HepG2 (cell line): ENCODE results near the gene MIB2. TPM values are rescaled to one million over a fixed set of nuclear protein-coding genes. Genes with fewer than 3 reads are reported as not detected.

ENCODE experiments used
- ATAC-seq: fragments of 200-7000 bp; cut with Tn5 transposase; 3 replicates; pipeline ENCODE4 v1.9.1; 2020; ENCODE audit warnings: mild to moderate bottlenecking, moderate library complexity
- BruUV-seq: library from RNA; stranded (reverse); fragments of 400-500 nt; replicated peaks from 2 replicates; lab custom pipeline; 2021; lab: Mats Ljungman, UMichigan
- CTCF ChIA-PET: fragments of 300-600 bp; formaldehyde crosslinking; extraction: SDS; loops from one replicate; lab custom pipeline; 2021; ENCODE audit warnings: low total read pairs, inconsistent platforms, low intra/inter-chr PET ratio; lab: Yijun Ruan, JAX
- POLR2A ChIA-PET: fragments of 350-600 bp; sonication (Branson Sonifier 250); formaldehyde crosslinking; loops from one replicate; lab custom pipeline; 2020; ENCODE audit warnings: antibody characterized with exemption, inconsistent platforms; lab: Yijun Ruan, JAX
- DNase-seq: peaks from one replicate; pipeline ENCODE4 v3.0.0-alpha.2; 2015; ENCODE audit warnings: low spot score
- FAIRE-seq: peaks from 3 replicates; lab custom pipeline; 2011; peaks lifted over from hg19 to GRCh38; lab: Jason Lieb, UNC
- H2AFZ ChIP-seq: one replicate; pipeline ENCODE4 v1.6.1; 2011; ENCODE audit warnings: low read length, inconsistent platforms
- H3K27ac ChIP-seq: fragments of 300-600 bp; 3 replicates; pipeline ENCODE4 v1.8.0; 2011; ENCODE audit warnings: mixed run types, mild to moderate bottlenecking, mixed read lengths, low read length, inconsistent platforms; ENCODE audit not compliant: insufficient read depth; ENCODE audit errors: extremely low read length
- H3K27me3 ChIP-seq, 2 experiments: fragments of 200-600 bp in 1 of 2; 2 replicates in 1 of 2; 3 replicates in 1 of 2; pipeline versions ENCODE4 v1.6.0 to v1.8.0; 2011; ENCODE audit warnings: low read length in 2 of 2, mild to moderate bottlenecking in 2 of 2, moderate library complexity in 2 of 2, inconsistent platforms in 1 of 2; ENCODE audit not compliant: insufficient read depth in 2 of 2, control insufficient read depth in 1 of 2
- H3K36me3 ChIP-seq, 2 experiments: fragments of 200-600 bp in 1 of 2; replicated peaks in 1 of 2; 2 replicates in 1 of 2; 3 replicates in 1 of 2; pipeline versions ENCODE4 v1.5.1 to v1.8.0; 2011; ENCODE audit warnings: low read length in 2 of 2, inconsistent platforms in 1 of 2; ENCODE audit not compliant: insufficient read depth in 2 of 2, control insufficient read depth in 1 of 2
- H3K4me1 ChIP-seq: 2 replicates; pipeline ENCODE4 v1.5.1; 2012; ENCODE audit warnings: low read length, inconsistent platforms; ENCODE audit not compliant: insufficient read depth
- H3K4me2 ChIP-seq: 2 replicates; pipeline ENCODE4 v1.6.0; 2011; ENCODE audit warnings: low read depth, low read length, inconsistent platforms
- H3K4me3 ChIP-seq, 3 experiments: fragments of 200-600 bp in 1 of 3; sonication (generic), shearing (Covaris generic) in 1 of 3; replicated peaks in 1 of 3; 2 replicates each; pipeline ENCODE4 v1.5.1; 2011 to 2016; ENCODE audit warnings: low read length in 3 of 3, inconsistent platforms in 2 of 3, low read depth in 2 of 3, mild to moderate bottlenecking in 2 of 3, control low read depth in 1 of 3, mixed read lengths in 1 of 3; ENCODE audit not compliant: insufficient read depth in 1 of 3
- H3K79me2 ChIP-seq: one replicate; pipeline ENCODE4 v1.6.1; 2011; ENCODE audit warnings: low read length, inconsistent platforms; ENCODE audit not compliant: insufficient read depth
- H3K9ac ChIP-seq: 2 replicates; pipeline ENCODE4 v1.6.0; 2011; ENCODE audit warnings: mild to moderate bottlenecking, low read depth, low read length, inconsistent platforms; ENCODE audit not compliant: insufficient read depth
- H3K9me3 ChIP-seq: 2 replicates; pipeline ENCODE4 v1.5.1; 2012; ENCODE audit warnings: mild to moderate bottlenecking, low read length
- H4K20me1 ChIP-seq: 2 replicates; pipeline ENCODE4 v1.6.0; 2011; ENCODE audit warnings: inconsistent platforms, mild to moderate bottlenecking, low read length, moderate library complexity; ENCODE audit not compliant: insufficient read depth
- IRX3 ChIP-seq: sonication (generic); formaldehyde crosslinking; IDR thresholded peaks from 2 replicates; pipeline ENCODE4 v1.8.1; 2023; ENCODE audit warnings: mild to moderate bottlenecking, low read depth, missing genetic modification reagents, borderline replicate concordance
- PHF21A ChIP-seq: sonication (generic); formaldehyde crosslinking; IDR thresholded peaks from 2 replicates; pipeline ENCODE4 v1.5.0; 2020; ENCODE audit warnings: mild to moderate bottlenecking, missing genetic modification reagents
- ZNF230 ChIP-seq: sonication (generic); formaldehyde crosslinking; IDR thresholded peaks from 2 replicates; pipeline ENCODE4 v1.4.0; 2020; ENCODE audit warnings: mild to moderate bottlenecking, missing genetic modification reagents
- ZNF3 ChIP-seq: IDR thresholded peaks from 2 replicates; pipeline ENCODE4 v1.7.0; 2017; ENCODE audit warnings: inconsistent platforms
- ZNF749 ChIP-seq: sonication (generic); formaldehyde crosslinking; IDR thresholded peaks from 2 replicates; pipeline ENCODE4 v1.8.0; 2022; ENCODE audit warnings: mild to moderate bottlenecking, missing genetic modification reagents, moderate library complexity, borderline replicate concordance
- ZNF816 ChIP-seq: sonication (generic); formaldehyde crosslinking; IDR thresholded peaks from 2 replicates; pipeline ENCODE4 v1.8.0; 2022; ENCODE audit warnings: missing genetic modification reagents, mild to moderate bottlenecking, borderline replicate concordance
- WGBS: methylation state at CpG from one replicate; pipeline ENCODE4 v1.1.6; 2017; ENCODE audit warnings: low lambda C conversion rate; 5-methylcytosine and 5-hydroxymethylcytosine counted together
- in situ Hi-C: cut with HindIII; loops from 2 replicates; pipeline ENCODE4 v1.10.0; 2017; ENCODE audit warnings: low pct_unique_long_range_greater_than_20kb; ENCODE audit not compliant: extremely low pct_ligation_motif_present
- intact Hi-C: fragments of 100-400 bp; cut with micrococcal nuclease; formaldehyde crosslinking; loops from one replicate; pipeline ENCODE4 v1.10.0; 2022; ENCODE audit not compliant: unreplicated experiment
- polyA plus RNA-seq, 8 experiments: library from polyadenylated mRNA; depleted of rRNA in 3 of 8; stranded (reverse) in 7 of 8; unstranded in 1 of 8; fragments of >200 nt; fragmentation: Illumina TruSeq in 4 of 8; extraction: Trizol in 4 of 8; gene quantifications; 2 replicates each; pipeline versions ENCODE4 v1.2.1 to v1.2.3, GENCODE V29; 2011 to 2016; ENCODE audit warnings: low read depth in 4 of 8, missing spikeins in 1 of 8, mixed read lengths in 1 of 8; ENCODE audit not compliant: insufficient read depth in 1 of 8
- total RNA-seq, 5 experiments: library from RNA; depleted of rRNA; stranded (reverse); fragments of >200 nt; fragmentation: Illumina TruSeq; extraction: Trizol; gene quantifications; 2 replicates each; pipeline ENCODE4 v1.2.3, GENCODE V29; 2016; ENCODE audit warnings: low read depth in 1 of 5
- TF ChIP-seq, protein P1 (sequence below): sonication (generic); formaldehyde crosslinking; IDR thresholded peaks from 2 replicates; pipeline ENCODE4 v1.5.0; 2020; ENCODE audit warnings: mild to moderate bottlenecking, missing genetic modification reagents

MIB2 gene
- total and polyA plus RNA-seq, 2 of the 13 experiments (the other 11 are each of a cell fraction or from before 2014, with no cell fraction given): 19.9 to 30.4 TPM

DNA sequence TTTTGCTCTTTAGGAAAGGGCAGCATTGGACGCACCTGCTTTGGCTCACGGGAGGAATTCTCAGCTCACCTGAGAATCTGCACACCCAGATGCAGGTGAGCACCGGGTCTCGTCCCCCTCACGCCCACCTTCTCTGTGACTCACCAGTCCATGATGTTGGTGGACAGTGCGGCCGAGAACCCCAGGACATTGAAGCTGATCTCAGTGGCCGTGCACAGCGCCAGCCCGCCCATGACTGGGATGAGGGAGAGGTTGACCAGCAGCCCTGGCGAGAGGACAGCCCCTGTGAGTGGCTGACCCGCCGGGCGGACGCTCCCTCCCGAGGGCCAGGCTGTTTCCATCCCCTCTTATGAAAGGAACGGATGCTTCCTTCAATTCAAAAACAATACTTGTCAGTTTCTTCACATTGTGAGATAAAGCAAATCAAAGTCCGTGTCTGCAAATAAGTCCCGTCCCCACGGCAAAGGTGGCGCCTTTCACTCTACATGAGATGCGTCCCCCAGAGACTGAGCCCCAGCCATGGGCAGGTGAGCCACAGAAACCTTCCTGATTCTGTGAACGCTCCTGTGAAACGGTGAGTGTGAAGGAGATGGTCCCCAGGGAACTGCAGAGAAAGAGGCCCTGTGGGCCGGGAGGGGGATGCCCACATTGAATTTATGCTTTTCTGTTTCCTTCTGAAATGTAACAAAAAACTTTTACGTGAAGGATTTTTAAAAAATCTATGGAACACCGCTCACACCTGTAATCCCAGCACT lies 56.2 kb downstream of the MIB2 start:
- BruUV-seq: no TSS peak
- no peak overlapping the region for H3K27ac ChIP-seq
- TF ChIP-seq ZNF3 (CRISPR knock-in tag) (no peak), PHF21A (CRISPR knock-in tag) (no peak), ZNF230 (no peak), IRX3 (CRISPR knock-in tag) (no peak), ZNF749 (CRISPR knock-in tag) (no peak), ZNF816 (CRISPR knock-in tag) (no peak)

DNA sequence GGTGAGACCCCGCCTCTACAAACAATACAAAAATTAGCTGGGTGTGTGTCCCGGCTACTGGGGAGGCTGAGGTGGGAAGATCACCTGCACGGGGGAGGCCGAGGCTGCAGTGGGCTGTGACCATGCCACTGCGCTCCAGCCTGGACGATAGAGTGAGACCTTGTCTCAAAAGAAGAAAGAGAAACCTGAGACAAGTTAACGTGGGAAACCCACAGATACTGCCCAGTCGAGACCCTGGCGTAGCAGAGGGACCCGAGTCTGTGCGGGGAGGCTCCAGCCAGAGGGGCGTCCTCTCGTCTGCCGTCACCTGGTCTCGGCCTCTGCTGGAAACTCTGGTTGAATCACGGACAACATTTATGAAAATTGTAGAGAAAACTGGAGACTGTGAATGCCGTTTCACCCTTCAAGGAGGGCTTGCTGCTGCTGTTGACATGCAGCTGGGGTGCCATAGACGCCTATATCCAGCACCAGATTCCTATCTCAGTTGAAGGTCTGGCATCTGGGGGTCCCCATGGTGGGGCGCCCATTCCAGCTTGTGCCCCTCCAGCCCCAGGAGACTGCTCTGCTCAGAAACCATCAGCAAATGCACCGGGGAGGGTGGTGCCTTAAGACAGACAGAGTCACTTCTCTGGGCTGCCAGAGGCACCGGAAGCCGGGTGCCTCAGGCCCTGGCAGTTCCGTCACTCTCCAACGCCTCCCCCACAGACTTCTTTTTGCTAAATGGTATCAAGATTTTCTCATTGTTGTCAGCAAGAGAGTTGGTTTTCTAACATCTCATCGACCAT lies 57.1 kb downstream of the MIB2 start:
- peaks cover 2 to 24% of the 10 kb centered on the region in 2 experiments; a peak in 1 of 5 replicates for H3K36me3 ChIP-seq
- no peaks in the 10 kb centered on the region for H3K27me3 ChIP-seq
- intact Hi-C loops (no loop called here), in situ Hi-C loops (no loop called here)
- H3K27ac ChIP-seq: no peak overlapping the region
- no peaks in the 10 kb centered on the region for H4K20me1 ChIP-seq
- ChIA-PET POLR2A (no interaction called here), CTCF (no interaction called here)
- no peaks in the 10 kb centered on the region for H3K9me3 ChIP-seq
- H3K79me2 ChIP-seq: no peaks in the 10 kb centered on the region
- WGBS: 96% methylated on average over 25 of the region's 25 CpGs
- no peak overlapping the region for H3K9ac ChIP-seq
- H3K4me1 ChIP-seq: no peaks in the 10 kb centered on the region
- H2AFZ ChIP-seq: no peak overlapping the region
- no peak overlapping the region for H3K4me2 ChIP-seq
- FAIRE-seq (no peak), DNase-seq (no peak), ATAC-seq (no peak)
- H3K4me3 ChIP-seq: no peak overlapping the region
- TSS peak; percentile 36 for BruUV-seq
- TF ChIP-seq, protein P1, sequence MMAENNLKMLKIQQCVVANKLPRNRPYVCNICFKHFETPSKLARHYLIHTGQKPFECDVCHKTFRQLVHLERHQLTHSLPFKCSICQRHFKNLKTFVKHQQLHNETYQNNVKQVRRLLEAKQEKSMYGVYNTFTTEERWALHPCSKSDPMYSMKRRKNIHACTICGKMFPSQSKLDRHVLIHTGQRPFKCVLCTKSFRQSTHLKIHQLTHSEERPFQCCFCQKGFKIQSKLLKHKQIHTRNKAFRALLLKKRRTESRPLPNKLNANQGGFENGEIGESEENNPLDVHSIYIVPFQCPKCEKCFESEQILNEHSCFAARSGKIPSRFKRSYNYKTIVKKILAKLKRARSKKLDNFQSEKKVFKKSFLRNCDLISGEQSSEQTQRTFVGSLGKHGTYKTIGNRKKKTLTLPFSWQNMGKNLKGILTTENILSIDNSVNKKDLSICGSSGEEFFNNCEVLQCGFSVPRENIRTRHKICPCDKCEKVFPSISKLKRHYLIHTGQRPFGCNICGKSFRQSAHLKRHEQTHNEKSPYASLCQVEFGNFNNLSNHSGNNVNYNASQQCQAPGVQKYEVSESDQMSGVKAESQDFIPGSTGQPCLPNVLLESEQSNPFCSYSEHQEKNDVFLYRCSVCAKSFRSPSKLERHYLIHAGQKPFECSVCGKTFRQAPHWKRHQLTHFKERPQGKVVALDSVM (CRISPR knock-in tag): no peak

More for the DNA sequence above, 56.2 kb downstream of the MIB2 start:
- WGBS: 94% methylated on average over 23 of the region's 27 CpGs
- in situ Hi-C loops (no loop called here), intact Hi-C loops (no loop called here)
- no peak for FAIRE-seq
- H3K4me3 ChIP-seq: no peak overlapping the region
- H4K20me1 ChIP-seq: no peaks in the 10 kb centered on the region
- no peaks in the 10 kb centered on the region for H3K4me1 ChIP-seq
- H3K9me3 ChIP-seq: no peaks in the 10 kb centered on the region
- CTCF ChIA-PET: no interaction called here
- H3K36me3 ChIP-seq: peaks cover 2 to 24% of the 10 kb centered on the region in 2 experiments; a peak in 2 of 5 replicates
- no peak; the same call in 2 of the 3 replicates for ATAC-seq
- DNase-seq: no peak
- POLR2A ChIA-PET: no interaction called here
- H3K9ac ChIP-seq: no peak overlapping the region
- H3K27me3 ChIP-seq: no peaks in the 10 kb centered on the region
- no peak overlapping the region for H3K4me2 ChIP-seq
- no peak overlapping the region for H2AFZ ChIP-seq
- no peaks in the 10 kb centered on the region for H3K79me2 ChIP-seq
